H9 (cell line): ENCODE data around the gene TCP11X2. TPM values are rescaled to one million over a fixed set of nuclear protein-coding genes. Genes with fewer than 3 reads are reported as not detected.

Experiments used
- total RNA-seq: library from RNA; stranded (reverse); gene quantifications from 2 replicates; pipeline ENCODE4 v1.2.1, GENCODE V29; 2021

The TCP11X2 gene
- total RNA-seq, 1 experiment from 2014 or later, result not detected

Other genes starting within 250 kb of the TCP11X2 start
- gene NXF2, start 224.6 kb downstream of the TCP11X2 start, total RNA-seq, result not detected in 2 replicates
- gene NXF2B, start 31.8 kb downstream of the TCP11X2 start, total RNA-seq, result not detected in 2 replicates
- 66.4 and 69.2 TPM in 2 replicates for gene TMSB15A, start 44.9 kb upstream of the TCP11X2 start, total RNA-seq
- 14.6 and 17.7 TPM in 2 replicates for gene ARMCX5, start 127.7 kb upstream of the TCP11X2 start, total RNA-seq
- gene GPRASP1, start 179.7 kb upstream of the TCP11X2 start, total RNA-seq, result 2.4 and 3.2 TPM in 2 replicates
- 13.9 and 14.2 TPM in 2 replicates for gene GPRASP2, start 240.6 kb upstream of the TCP11X2 start, total RNA-seq
- 4.8 and 5.3 TPM in 2 replicates for gene GPRASP3, start 248.9 kb upstream of the TCP11X2 start, total RNA-seq